B cell (primary cell): ENCODE data around the gene TRPM2.

ENCODE experiments used
- EZH2 ChIP-seq: IDR thresholded peaks from 2 replicates; pipeline ENCODE4 v1.6.1; 2012; ENCODE audit warnings: borderline replicate concordance, low read depth, mild to moderate bottlenecking, moderate library complexity, low read length; ENCODE audit not compliant: insufficient read depth, poor library complexity, severe bottlenecking
- TF ChIP-seq, protein P1 (sequence below): fragments of 200-600 bp; IDR thresholded peaks from one replicate; pipeline ENCODE4 v1.8.0; 2022; ENCODE audit warnings: antibody characterized with exemption, mild to moderate bottlenecking

DNA sequence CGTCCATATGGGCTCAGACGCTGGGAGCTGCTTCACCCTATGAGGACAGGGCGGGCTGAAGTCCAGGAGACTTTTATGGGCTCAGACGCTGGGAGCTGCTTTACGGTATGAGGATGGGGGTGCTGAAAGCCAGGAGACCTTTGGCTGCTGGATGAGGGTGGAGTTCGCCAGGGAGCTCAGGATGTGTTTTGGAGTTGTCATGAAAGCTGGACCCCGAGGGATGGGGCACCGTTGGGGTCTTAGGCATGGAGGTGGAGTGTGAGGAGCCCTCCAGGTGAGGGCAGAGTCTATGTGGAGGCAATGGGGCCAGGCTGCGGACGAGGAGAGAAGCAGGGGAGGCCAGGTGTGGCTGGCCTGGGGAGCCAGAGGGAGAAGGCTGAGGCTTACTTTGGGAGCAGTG, 27.5 kb downstream of the TRPM2 start:
- TF ChIP-seq, protein P1, sequence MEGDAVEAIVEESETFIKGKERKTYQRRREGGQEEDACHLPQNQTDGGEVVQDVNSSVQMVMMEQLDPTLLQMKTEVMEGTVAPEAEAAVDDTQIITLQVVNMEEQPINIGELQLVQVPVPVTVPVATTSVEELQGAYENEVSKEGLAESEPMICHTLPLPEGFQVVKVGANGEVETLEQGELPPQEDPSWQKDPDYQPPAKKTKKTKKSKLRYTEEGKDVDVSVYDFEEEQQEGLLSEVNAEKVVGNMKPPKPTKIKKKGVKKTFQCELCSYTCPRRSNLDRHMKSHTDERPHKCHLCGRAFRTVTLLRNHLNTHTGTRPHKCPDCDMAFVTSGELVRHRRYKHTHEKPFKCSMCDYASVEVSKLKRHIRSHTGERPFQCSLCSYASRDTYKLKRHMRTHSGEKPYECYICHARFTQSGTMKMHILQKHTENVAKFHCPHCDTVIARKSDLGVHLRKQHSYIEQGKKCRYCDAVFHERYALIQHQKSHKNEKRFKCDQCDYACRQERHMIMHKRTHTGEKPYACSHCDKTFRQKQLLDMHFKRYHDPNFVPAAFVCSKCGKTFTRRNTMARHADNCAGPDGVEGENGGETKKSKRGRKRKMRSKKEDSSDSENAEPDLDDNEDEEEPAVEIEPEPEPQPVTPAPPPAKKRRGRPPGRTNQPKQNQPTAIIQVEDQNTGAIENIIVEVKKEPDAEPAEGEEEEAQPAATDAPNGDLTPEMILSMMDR: no peak
- no peak for TF ChIP-seq EZH2
